Stimulated activated memory B cell treated with anti-CD40 and anti-IgM and Interleukin-4, amounts not matched to agents 10 μg/mL and 1 μg/mL and 100 μg/mL, for 72 hours (primary cell): Measurements from ENCODE around the gene FOXO3.
A peak's percentile ranks its signal among the peaks of the same experiment; 100 is the strongest.
"Not testable (repeated sequence)": the region's sequence is repeated elsewhere in the genome, so short reads cannot be mapped to it uniquely, and the experiment has no call there.

ENCODE experiments used
- ATAC-seq: fragments of 150-1000 bp; cut with Tn5 transposase; 2 replicates; pipeline ENCODE4 v1.10.0; 2021
- H3K27ac Mint-ChIP-seq: one replicate; pipeline ENCODE4 v1.8.0; 2022; ENCODE audit warnings: mild to moderate bottlenecking, mixed read lengths
- H3K27me3 Mint-ChIP-seq: one replicate; pipeline ENCODE4 v1.8.0; 2022; ENCODE audit warnings: mixed read lengths
- H3K36me3 Mint-ChIP-seq: one replicate; pipeline ENCODE4 v1.8.0; 2022; ENCODE audit warnings: mixed read lengths
- H3K4me1 Mint-ChIP-seq: one replicate; pipeline ENCODE4 v1.8.0; 2022; ENCODE audit warnings: mixed read lengths
- H3K4me3 Mint-ChIP-seq: one replicate; pipeline ENCODE4 v1.8.0; 2022; ENCODE audit warnings: mild to moderate bottlenecking, moderate library complexity, mixed read lengths
- H3K9me3 Mint-ChIP-seq: one replicate; pipeline ENCODE4 v1.8.0; 2022; ENCODE audit warnings: mixed read lengths

The FOXO3 gene

GRCh38 chr6:108546079-108547049, 14.4 kb upstream of the FOXO3 start:
- no peaks in the 10 kb centered on the region for H3K27me3 Mint-ChIP-seq
- H3K36me3 Mint-ChIP-seq = no peaks in the 10 kb centered on the region
- no peak for ATAC-seq
- peak overlapping the region; percentile 38 for H3K27ac Mint-ChIP-seq
- peaks cover 7% of the 10 kb centered on the region for H3K4me1 Mint-ChIP-seq
- H3K4me3 Mint-ChIP-seq = no peak overlapping the region
- no peaks in the 10 kb centered on the region for H3K9me3 Mint-ChIP-seq

GRCh38 chr6:108549241-108549640, 11.5 kb upstream of the FOXO3 start:
- H3K4me3 Mint-ChIP-seq = no peak overlapping the region
- no peak overlapping the region for H3K27ac Mint-ChIP-seq
- no peaks in the 10 kb centered on the region for H3K9me3 Mint-ChIP-seq
- no peaks in the 10 kb centered on the region for H3K27me3 Mint-ChIP-seq
- no peaks in the 10 kb centered on the region for H3K36me3 Mint-ChIP-seq
- ATAC-seq = no peak
- H3K4me1 Mint-ChIP-seq = no peaks in the 10 kb centered on the region

- Mint-ChIP-seq H3K27ac (no peak overlapping the region), H3K4me3 (no peak overlapping the region), H3K4me1 (no peaks in the 10 kb centered on the region), H3K9me3 (no peaks in the 10 kb centered on the region), H3K36me3 (no peaks in the 10 kb centered on the region), H3K27me3 (no peaks in the 10 kb centered on the region)
- ATAC-seq = no peak
Observed at GRCh38 chr6:108549741-108550140, 11.0 kb upstream of the FOXO3 start.

- Mint-ChIP-seq H3K27ac (no peak overlapping the region), H3K4me3 (no peak overlapping the region), H3K4me1 (no peaks in the 10 kb centered on the region), H3K36me3 (no peaks in the 10 kb centered on the region), H3K9me3 (no peaks in the 10 kb centered on the region), H3K27me3 (no peaks in the 10 kb centered on the region)
- no peak for ATAC-seq
Observed at GRCh38 chr6:108550256-108550655, 10.5 kb upstream of the FOXO3 start.

- Mint-ChIP-seq H3K36me3 (no peaks in the 10 kb centered on the region), H3K4me1 (peaks cover 8% of the 10 kb centered on the region), H3K27ac (no peak overlapping the region), H3K27me3 (no peaks in the 10 kb centered on the region), H3K9me3 (no peaks in the 10 kb centered on the region), H3K4me3 (no peak overlapping the region)
- no peak for ATAC-seq
Observed at GRCh38 chr6:108555399-108556052, 5.2 kb upstream of the FOXO3 start.

GRCh38 chr6:108556250-108556649, 4.5 kb upstream of the FOXO3 start:
- ATAC-seq = no peak
- Mint-ChIP-seq H3K27me3 (no peaks in the 10 kb centered on the region), H3K36me3 (no peaks in the 10 kb centered on the region), H3K9me3 (no peaks in the 10 kb centered on the region), H3K27ac (no peak overlapping the region), H3K4me1 (peaks cover 8% of the 10 kb centered on the region), H3K4me3 (no peak overlapping the region)

GRCh38 chr6:108556866-108557493, 3.7 kb upstream of the FOXO3 start:
- peak overlapping the region; percentile 89 for H3K4me3 Mint-ChIP-seq
- H3K27me3 Mint-ChIP-seq = no peaks in the 10 kb centered on the region
- H3K27ac Mint-ChIP-seq = peak overlapping the region; percentile 95
- H3K36me3 Mint-ChIP-seq = peaks cover 4% of the 10 kb centered on the region
- no peaks in the 10 kb centered on the region for H3K9me3 Mint-ChIP-seq
- no peak for ATAC-seq
- peaks cover 13% of the 10 kb centered on the region for H3K4me1 Mint-ChIP-seq

- Mint-ChIP-seq H3K36me3 (peaks cover 11% of the 10 kb centered on the region), H3K4me3 (peak overlapping the region; percentile 89), H3K9me3 (no peaks in the 10 kb centered on the region), H3K4me1 (peaks cover 20% of the 10 kb centered on the region), H3K27ac (peak overlapping the region; percentile 95), H3K27me3 (no peaks in the 10 kb centered on the region)
- ATAC-seq = peak; percentile 62
Observed at GRCh38 chr6:108557494-108558371, 3.0 kb upstream of the FOXO3 start.

GRCh38 chr6:108558372-108559096, 2.2 kb upstream of the FOXO3 start:
- H3K4me1 Mint-ChIP-seq = peaks cover 28% of the 10 kb centered on the region

GRCh38 chr6:108559097-108559883, 1.4 kb upstream of the FOXO3 start:
- H3K36me3 Mint-ChIP-seq = peaks cover 19% of the 10 kb centered on the region
- H3K27ac Mint-ChIP-seq = peak overlapping the region; percentile 95
- no peaks in the 10 kb centered on the region for H3K27me3 Mint-ChIP-seq
- H3K4me1 Mint-ChIP-seq = peaks cover 34% of the 10 kb centered on the region
- peak; percentile 79 for ATAC-seq
- peak overlapping the region; percentile 89 for H3K4me3 Mint-ChIP-seq
- peaks cover 3% of the 10 kb centered on the region for H3K9me3 Mint-ChIP-seq

More at GRCh38 chr6:108558372-108559096, 2.2 kb upstream of the FOXO3 start:
- H3K4me3 Mint-ChIP-seq = peak overlapping the region; percentile 89
- peak; percentile 82 for ATAC-seq
- H3K27ac Mint-ChIP-seq = peak overlapping the region; percentile 95
- no peaks in the 10 kb centered on the region for H3K27me3 Mint-ChIP-seq
- peaks cover 19% of the 10 kb centered on the region for H3K36me3 Mint-ChIP-seq
- peaks cover 3% of the 10 kb centered on the region for H3K9me3 Mint-ChIP-seq

- H3K4me3 Mint-ChIP-seq = peak overlapping the region; percentile 89
Observed at GRCh38 chr6:108559884-108560462, 744 bp upstream of the FOXO3 start.

GRCh38 chr6:108561309-108561647, 561 bp downstream of the FOXO3 start:
- not testable (repeated sequence) for H3K9me3 Mint-ChIP-seq, H3K27me3 Mint-ChIP-seq, ATAC-seq
- H3K36me3 Mint-ChIP-seq = peaks cover 19% of the 10 kb centered on the region
- H3K27ac Mint-ChIP-seq = peak overlapping the region; percentile 95
- H3K4me1 Mint-ChIP-seq = peaks cover 54% of the 10 kb centered on the region
- H3K4me3 Mint-ChIP-seq = peak overlapping the region; percentile 72

More at GRCh38 chr6:108559884-108560462, 744 bp upstream of the FOXO3 start:
- peak; percentile 1 for ATAC-seq
- Mint-ChIP-seq H3K27me3 (no peaks in the 10 kb centered on the region), H3K4me1 (peaks cover 41% of the 10 kb centered on the region), H3K36me3 (peaks cover 19% of the 10 kb centered on the region), H3K9me3 (peaks cover 3% of the 10 kb centered on the region), H3K27ac (peak overlapping the region; percentile 95)

- Mint-ChIP-seq H3K27ac (peak overlapping the region; percentile 95), H3K27me3 (no peaks in the 10 kb centered on the region), H3K4me3 (peak overlapping the region; percentile 82), H3K4me1 (peaks cover 58% of the 10 kb centered on the region), H3K9me3 (peaks cover 3% of the 10 kb centered on the region), H3K36me3 (peaks cover 19% of the 10 kb centered on the region)
- no peak for ATAC-seq
Observed at GRCh38 chr6:108561742-108562502, 1.2 kb downstream of the FOXO3 start.
